Skeletal muscle tissue (tissue), 4 donors: ENCODE data around the gene MYL9. TPM values are rescaled to one million over a fixed set of nuclear protein-coding genes. Genes with fewer than 3 reads are reported as not detected.

Experiments used
- H3K27ac ChIP-seq: one replicate; pipeline ENCODE4 v1.7.0; 2013; ENCODE audit warnings: mild to moderate bottlenecking, low read depth, low read length, inconsistent platforms
- H3K27me3 ChIP-seq, 3 donors: one replicate each; pipeline ENCODE4 v1.7.0; 2013; ENCODE audit warnings: low read length in 3 of 3; ENCODE audit not compliant: control insufficient read depth in 3 of 3, insufficient read depth in 3 of 3
- H3K36me3 ChIP-seq, 3 donors: one replicate each; pipeline ENCODE4 v1.7.0; 2013; ENCODE audit warnings: low read length in 3 of 3; ENCODE audit not compliant: control insufficient read depth in 3 of 3, insufficient read depth in 3 of 3
- H3K4me1 ChIP-seq, 3 donors: one replicate each; pipeline ENCODE4 v1.7.0; 2013; ENCODE audit warnings: low read length in 3 of 3, mild to moderate bottlenecking in 3 of 3; ENCODE audit not compliant: control insufficient read depth in 3 of 3, insufficient read depth in 3 of 3
- H3K4me3 ChIP-seq, 3 donors: one replicate each; pipeline ENCODE4 v1.7.0; 2013; ENCODE audit warnings: low read length in 3 of 3
- H3K9ac ChIP-seq, 3 donors: one replicate each; pipeline ENCODE4 v1.7.0; 2013; ENCODE audit warnings: low read length in 3 of 3, mild to moderate bottlenecking in 3 of 3, moderate library complexity in 2 of 3, low read depth in 1 of 3
- H3K9me3 ChIP-seq, 3 donors: one replicate each; pipeline ENCODE4 v1.7.0; 2013; ENCODE audit warnings: low read length in 3 of 3; ENCODE audit not compliant: control insufficient read depth in 3 of 3
- total RNA-seq: library from RNA; depleted of rRNA; stranded (reverse); fragments of >200 nt; gene quantifications from one replicate; pipeline ENCODE4 v1.2.3, GENCODE V29; 2014
- donor health status: Osteomylitis.

The MYL9 gene
- total RNA-seq, 1 donor from 2014 or later, result 5.7 TPM

- peak overlapping the region; percentile 90 for H3K27ac ChIP-seq
- H3K4me3 ChIP-seq, result peak overlapping the region in 2 of 3 donors; percentile 38 to 70
- no peaks in the 10 kb centered on the region for H3K9me3 ChIP-seq
- H3K4me1 ChIP-seq, result peaks cover 17 to 28% (median 28%) of the 10 kb centered on the region in 3 donors
- peaks cover 0 to 6% (median 0%) of the 10 kb centered on the region in 3 donors for H3K27me3 ChIP-seq
- peaks cover 0 to 2% (median 2%) of the 10 kb centered on the region in 3 donors for H3K36me3 ChIP-seq
- H3K9ac ChIP-seq, result peak overlapping the region in 2 of 3 donors; percentile 32 to 73
These were observed 638 bp upstream of the MYL9 start for GRCh38 chr20:36540551-36541211.

GRCh38 chr20:36541768-36542488, 609 bp downstream of the MYL9 start:
- Histone ChIP-seq H3K36me3 (peaks cover 0 to 6% (median 4%) of the 10 kb centered on the region in 3 donors), H3K27me3 (peaks cover 0 to 6% (median 0%) of the 10 kb centered on the region in 3 donors), H3K4me3 (peak overlapping the region; percentile 68 to 80 (median 75)), H3K9ac (peak overlapping the region; percentile 79 to 92 (median 79)), H3K4me1 (peaks cover 17 to 29% (median 28%) of the 10 kb centered on the region in 3 donors), H3K9me3 (no peaks in the 10 kb centered on the region), H3K27ac (peak overlapping the region; percentile 90)

- Histone ChIP-seq H3K4me1 (peaks cover 17 to 32% (median 28%) of the 10 kb centered on the region in 3 donors), H3K27ac (peak overlapping the region; percentile 90), H3K36me3 (peaks cover 0 to 8% (median 5%) of the 10 kb centered on the region in 3 donors), H3K9ac (peak overlapping the region; percentile 79 to 92 (median 79)), H3K4me3 (peak overlapping the region; percentile 68 to 80 (median 75)), H3K27me3 (peaks cover 0 to 6% (median 0%) of the 10 kb centered on the region in 3 donors), H3K9me3 (no peaks in the 10 kb centered on the region)
These were observed 1.3 kb downstream of the MYL9 start for GRCh38 chr20:36542516-36543183.

GRCh38 chr20:36543184-36544133, 2.1 kb downstream of the MYL9 start:
- Histone ChIP-seq H3K27ac (peak overlapping the region; percentile 90), H3K4me1 (peaks cover 17 to 32% (median 28%) of the 10 kb centered on the region in 3 donors), H3K36me3 (peaks cover 0 to 11% (median 9%) of the 10 kb centered on the region in 3 donors), H3K27me3 (peaks cover 0 to 6% (median 0%) of the 10 kb centered on the region in 3 donors), H3K9ac (peak overlapping the region; percentile 53 to 92 (median 79)), H3K4me3 (peak overlapping the region; percentile 68 to 80 (median 75)), H3K9me3 (no peaks in the 10 kb centered on the region)

- H3K27ac ChIP-seq, result peak overlapping the region; percentile 90
- peaks cover 17 to 34% (median 28%) of the 10 kb centered on the region in 3 donors for H3K4me1 ChIP-seq
- peak overlapping the region in 2 of 3 donors; percentile 53 to 92 for H3K9ac ChIP-seq
- peak overlapping the region in 1 of 3 donors; percentile 6 for H3K4me3 ChIP-seq
- no peaks in the 10 kb centered on the region for H3K9me3 ChIP-seq
- peaks cover 0 to 6% (median 0%) of the 10 kb centered on the region in 3 donors for H3K27me3 ChIP-seq
- peaks cover 0 to 13% (median 11%) of the 10 kb centered on the region in 3 donors for H3K36me3 ChIP-seq
These were observed 3.1 kb downstream of the MYL9 start for GRCh38 chr20:36544134-36545018.

GRCh38 chr20:36546111-36546736, 4.9 kb downstream of the MYL9 start:
- Histone ChIP-seq H3K36me3 (peaks cover 0 to 13% (median 11%) of the 10 kb centered on the region in 3 donors), H3K4me1 (peaks cover 17 to 38% (median 37%) of the 10 kb centered on the region in 3 donors), H3K27ac (no peak overlapping the region), H3K27me3 (peaks cover 0 to 6% (median 0%) of the 10 kb centered on the region in 3 donors), H3K9me3 (no peaks in the 10 kb centered on the region), H3K4me3 (no peak overlapping the region), H3K9ac (peak overlapping the region in 1 of 3 donors; percentile 8)

GRCh38 chr20:36547186-36548005, 6.1 kb downstream of the MYL9 start:
- H3K27ac ChIP-seq, result no peak overlapping the region
- H3K36me3 ChIP-seq, result peaks cover 0 to 13% (median 11%) of the 10 kb centered on the region in 3 donors

GRCh38 chr20:36548006-36548315, 6.6 kb downstream of the MYL9 start:
- Histone ChIP-seq H3K9me3 (no peaks in the 10 kb centered on the region), H3K27ac (no peak overlapping the region), H3K36me3 (peaks cover 0 to 13% (median 11%) of the 10 kb centered on the region in 3 donors), H3K4me3 (no peak overlapping the region), H3K9ac (no peak overlapping the region), H3K4me1 (peaks cover 12 to 31% (median 26%) of the 10 kb centered on the region in 3 donors), H3K27me3 (no peaks in the 10 kb centered on the region)

More at GRCh38 chr20:36547186-36548005, 6.1 kb downstream of the MYL9 start:
- Histone ChIP-seq H3K9me3 (no peaks in the 10 kb centered on the region), H3K9ac (no peak overlapping the region), H3K27me3 (no peaks in the 10 kb centered on the region), H3K4me1 (peaks cover 17 to 36% (median 31%) of the 10 kb centered on the region in 3 donors), H3K4me3 (no peak overlapping the region)
